BLaER1 (cell line): ENCODE measurements around the gene CLDN9.

Experiments
- H3K27ac ChIP-seq: shearing (Covaris generic); formaldehyde crosslinking; 2 replicates; pipeline ENCODE4 v1.8.1; 2022
- H3K27me3 ChIP-seq: shearing (Covaris generic); formaldehyde crosslinking; 2 replicates; pipeline ENCODE4 v1.8.1; 2022
- H3K36me3 ChIP-seq: shearing (Covaris generic); formaldehyde crosslinking; 2 replicates; pipeline ENCODE4 v1.8.1; 2022
- H3K4me1 ChIP-seq: shearing (Covaris generic); formaldehyde crosslinking; 2 replicates; pipeline ENCODE4 v1.8.1; 2022
- H3K4me2 ChIP-seq: shearing (Covaris generic); formaldehyde crosslinking; 2 replicates; pipeline ENCODE4 v1.8.1; 2022
- H3K4me3 ChIP-seq: shearing (Covaris generic); formaldehyde crosslinking; 2 replicates; pipeline ENCODE4 v1.8.1; 2022
- H3K9ac ChIP-seq: shearing (Covaris generic); formaldehyde crosslinking; 2 replicates; pipeline ENCODE4 v1.8.1; 2022
- H3K9me3 ChIP-seq: shearing (Covaris generic); formaldehyde crosslinking; 2 replicates; pipeline ENCODE4 v1.8.1; 2022
- H4K20me1 ChIP-seq: shearing (Covaris generic); formaldehyde crosslinking; 2 replicates; pipeline ENCODE4 v1.8.1; 2022
- Cebpa-rat ChIP-seq: shearing (Covaris generic); IDR thresholded peaks from 2 replicates; pipeline ENCODE4 v1.8.1; 2022

Gene CLDN9

DNA sequence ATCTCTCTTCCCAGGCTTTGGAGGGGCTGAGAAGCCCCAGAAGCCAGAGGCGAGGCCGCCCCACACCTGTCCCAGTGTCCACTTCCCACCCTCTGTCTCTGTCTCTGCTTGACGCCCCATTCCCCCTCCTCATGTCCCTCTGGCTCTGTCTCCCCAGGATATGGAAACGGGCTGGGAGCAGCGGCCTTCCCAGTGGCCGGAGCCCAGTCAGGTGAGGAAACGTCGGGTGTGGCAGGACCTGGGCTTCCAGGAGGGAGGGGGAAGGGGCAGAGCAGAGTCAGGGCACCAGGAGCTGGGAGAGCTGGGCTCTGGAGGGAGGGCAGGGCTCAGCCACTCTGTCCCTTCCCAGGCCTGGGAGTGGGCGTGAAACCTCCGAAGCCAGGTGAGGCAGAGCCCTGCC, 21.8 kb upstream of the CLDN9 start:
- TF ChIP-seq Cebpa-rat, result no peak
- H3K4me2 ChIP-seq, result no peak overlapping the region
- no peak overlapping the region for H3K27ac ChIP-seq

DNA sequence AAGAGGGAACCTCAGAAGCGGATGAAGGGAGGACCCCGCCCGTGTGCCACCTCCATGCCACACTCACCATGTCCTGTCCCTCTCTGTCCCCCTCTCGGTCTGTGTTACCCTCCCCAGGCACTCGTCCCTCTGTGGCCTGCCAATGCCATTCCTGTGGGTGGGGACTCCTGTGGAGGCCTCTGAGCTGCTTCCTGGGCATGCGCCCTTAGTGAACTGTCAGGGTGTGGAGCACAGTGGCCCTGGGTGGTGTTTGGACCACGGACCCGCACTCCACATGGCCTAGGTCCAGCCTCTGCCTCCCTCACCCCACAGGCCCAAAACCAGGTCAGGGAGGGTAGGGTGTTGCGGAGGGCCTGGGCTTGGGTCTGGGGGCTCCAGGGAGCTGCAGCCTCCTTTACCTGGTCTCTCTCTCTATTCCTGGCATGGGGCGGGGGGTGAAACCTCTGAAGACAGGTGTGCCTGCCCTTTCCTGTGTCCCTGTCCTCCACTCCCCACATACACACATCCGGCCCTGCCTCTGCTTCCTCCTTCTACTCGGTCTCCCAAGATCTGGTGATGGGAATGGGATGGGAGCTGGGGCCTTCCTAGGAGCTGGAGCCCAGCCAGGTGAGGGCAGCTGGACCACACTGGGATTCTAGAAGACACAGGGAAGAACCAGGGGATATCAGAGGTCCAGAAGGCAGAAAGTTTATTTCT, 21.0 kb upstream of the CLDN9 start:
- H3K36me3 ChIP-seq, result no peaks in the 10 kb centered on the region
- peaks cover 3% of the 10 kb centered on the region; the same call in 1 of the 2 replicates for H3K4me1 ChIP-seq
- H3K27ac ChIP-seq, result no peak overlapping the region
- no peaks in the 10 kb centered on the region for H4K20me1 ChIP-seq
- TF ChIP-seq Cebpa-rat, result no peak
- H3K4me2 ChIP-seq, result no peak overlapping the region
- no peak overlapping the region for H3K9ac ChIP-seq
- no peaks in the 10 kb centered on the region for H3K9me3 ChIP-seq
- peaks cover 30% of the 10 kb centered on the region for H3K27me3 ChIP-seq
- H3K4me3 ChIP-seq, result no peak overlapping the region

More for the DNA sequence above, 21.8 kb upstream of the CLDN9 start:
- H3K36me3 ChIP-seq, result no peaks in the 10 kb centered on the region
- H3K9ac ChIP-seq, result no peak overlapping the region
- peaks cover 9% of the 10 kb centered on the region; the same call in 1 of the 2 replicates for H3K4me1 ChIP-seq
- H3K4me3 ChIP-seq, result no peak overlapping the region
- peaks cover 21% of the 10 kb centered on the region for H3K27me3 ChIP-seq
- H4K20me1 ChIP-seq, result no peaks in the 10 kb centered on the region
- no peaks in the 10 kb centered on the region for H3K9me3 ChIP-seq

DNA sequence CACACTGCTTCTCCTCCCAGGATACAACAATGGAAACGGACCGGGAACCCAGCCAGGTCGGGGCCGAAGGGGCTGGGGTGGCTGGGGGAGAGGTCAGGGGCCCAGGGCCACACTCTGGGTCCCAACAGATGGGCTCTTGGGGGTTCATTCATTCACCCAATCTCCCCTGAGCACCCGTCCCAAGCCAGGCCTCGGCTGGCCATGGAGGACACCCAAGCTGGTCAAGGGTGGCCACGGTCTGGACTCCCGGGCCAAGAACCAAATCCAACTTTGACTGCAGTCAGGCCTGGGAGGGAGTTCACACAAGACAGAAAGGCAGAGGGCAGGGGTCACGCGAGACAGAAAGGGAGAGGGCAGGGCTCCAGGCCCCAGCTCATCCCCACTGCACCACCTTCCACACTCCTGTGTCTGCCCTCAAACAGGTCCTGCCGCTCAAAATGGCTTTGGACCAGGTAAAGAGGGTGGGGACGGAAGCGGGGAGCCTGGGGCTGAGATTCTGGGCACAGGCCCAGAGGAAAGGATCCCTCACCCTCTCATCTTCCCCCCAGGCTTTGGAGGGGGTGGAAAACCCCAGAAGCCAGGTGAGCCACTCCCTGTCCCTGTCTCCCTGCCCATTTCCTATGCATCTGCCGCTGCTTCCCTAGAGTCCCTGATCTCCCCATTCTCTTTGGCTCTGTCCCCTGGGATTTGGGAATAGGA, 20.2 kb upstream of the CLDN9 start:
- H3K27ac ChIP-seq, result no peak overlapping the region
- no peaks in the 10 kb centered on the region for H4K20me1 ChIP-seq
- no peaks in the 10 kb centered on the region for H3K36me3 ChIP-seq
- H3K4me3 ChIP-seq, result no peak overlapping the region
- peaks cover 38% of the 10 kb centered on the region for H3K27me3 ChIP-seq
- no peak overlapping the region for H3K4me2 ChIP-seq
- H3K4me1 ChIP-seq, result no peaks in the 10 kb centered on the region
- H3K9me3 ChIP-seq, result no peaks in the 10 kb centered on the region
- TF ChIP-seq Cebpa-rat, result no peak
- no peak overlapping the region for H3K9ac ChIP-seq

DNA sequence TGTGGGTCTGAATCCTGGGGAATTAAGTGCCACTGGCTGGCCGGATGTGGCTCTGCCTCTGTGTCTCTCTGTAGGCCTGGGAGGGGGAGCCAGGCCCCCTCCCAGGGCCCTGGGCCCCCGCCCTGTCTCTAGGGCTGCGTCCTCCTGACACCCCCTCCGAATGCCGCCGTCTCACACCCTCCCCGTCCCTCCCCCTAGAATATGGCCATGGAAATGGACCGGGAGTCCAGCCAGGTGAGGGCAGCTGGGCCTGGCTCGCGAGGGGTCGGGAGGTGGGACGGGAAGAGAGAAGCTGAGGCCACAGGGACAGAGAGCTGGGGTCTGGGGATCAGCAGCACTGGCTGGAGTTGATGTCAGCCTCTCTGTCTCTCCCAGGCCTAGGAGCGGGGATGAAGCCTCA, 16.4 kb upstream of the CLDN9 start:
- Histone ChIP-seq H3K9ac (no peak overlapping the region), H3K4me1 (no peaks in the 10 kb centered on the region), H3K27ac (no peak overlapping the region), H3K27me3 (peaks cover 58% of the 10 kb centered on the region), H3K4me2 (no peak overlapping the region), H3K9me3 (no peaks in the 10 kb centered on the region), H3K36me3 (no peaks in the 10 kb centered on the region), H4K20me1 (0 out of 2 replicates have a peak, but pooled peaks cover 6% of the 10 kb centered on the region), H3K4me3 (no peak overlapping the region)
- TF ChIP-seq Cebpa-rat, result no peak

DNA sequence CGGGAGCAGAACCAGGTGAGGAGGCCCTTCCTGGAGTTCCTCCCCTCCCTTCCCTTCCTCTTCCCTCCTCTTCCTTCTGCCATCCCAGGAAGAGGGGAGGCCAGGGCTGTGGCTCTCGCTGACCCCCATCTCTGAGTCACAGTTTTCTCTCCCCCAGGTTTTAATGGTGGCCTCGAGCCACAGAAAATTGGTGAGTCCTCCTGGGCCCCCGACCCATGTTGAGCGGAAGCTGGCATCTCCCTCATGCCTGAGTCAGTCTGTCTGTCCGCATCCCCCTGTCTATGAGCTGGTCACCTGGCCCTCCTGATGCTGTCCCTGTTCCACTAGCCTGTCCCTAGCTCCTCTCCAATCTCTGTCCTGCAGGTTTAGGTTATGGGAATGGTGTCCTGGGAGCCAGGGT, 12.8 kb upstream of the CLDN9 start:
- H3K4me3 ChIP-seq, result no peak overlapping the region
- no peaks in the 10 kb centered on the region; the same call in 1 of the 2 replicates for H3K4me1 ChIP-seq
- no peak overlapping the region for H3K27ac ChIP-seq
- TF ChIP-seq Cebpa-rat, result no peak
- no peak overlapping the region for H3K4me2 ChIP-seq
- H3K9me3 ChIP-seq, result no peaks in the 10 kb centered on the region
- 0 out of 2 replicates have a peak, but pooled peaks cover 6% of the 10 kb centered on the region for H4K20me1 ChIP-seq
- peaks cover 87% of the 10 kb centered on the region for H3K27me3 ChIP-seq
- H3K36me3 ChIP-seq, result no peaks in the 10 kb centered on the region
- H3K9ac ChIP-seq, result no peak overlapping the region

DNA sequence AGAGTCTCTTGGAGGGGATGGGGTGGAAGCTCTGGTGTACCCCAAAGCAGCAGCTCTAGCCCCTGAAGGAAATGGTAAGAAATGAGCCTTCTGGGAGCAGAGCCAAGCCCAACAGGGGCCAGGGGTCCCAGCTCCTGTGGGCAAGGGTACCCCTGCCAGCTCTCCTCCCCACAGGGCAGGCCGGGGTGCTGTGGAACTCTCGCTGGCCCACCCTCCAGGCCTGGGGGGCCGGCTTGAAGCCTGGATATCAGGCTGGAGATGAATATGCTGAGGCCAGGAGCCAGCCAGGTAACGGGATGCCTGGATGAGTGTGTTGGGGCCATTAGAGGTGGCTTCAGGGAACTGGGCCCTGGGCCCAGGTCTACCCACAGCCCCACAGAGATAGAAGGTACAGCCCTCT, 12.2 kb upstream of the CLDN9 start:
- no peak overlapping the region for H3K9ac ChIP-seq
- H3K4me1 ChIP-seq, result no peaks in the 10 kb centered on the region; the same call in 1 of the 2 replicates
- no peak overlapping the region for H3K27ac ChIP-seq
- TF ChIP-seq Cebpa-rat, result no peak
- H3K4me2 ChIP-seq, result no peak overlapping the region
- no peaks in the 10 kb centered on the region for H3K36me3 ChIP-seq
- no peaks in the 10 kb centered on the region for H3K9me3 ChIP-seq
- 0 out of 2 replicates have a peak, but pooled peaks cover 6% of the 10 kb centered on the region for H4K20me1 ChIP-seq
- H3K4me3 ChIP-seq, result no peak overlapping the region
- peaks cover 93% of the 10 kb centered on the region for H3K27me3 ChIP-seq

DNA sequence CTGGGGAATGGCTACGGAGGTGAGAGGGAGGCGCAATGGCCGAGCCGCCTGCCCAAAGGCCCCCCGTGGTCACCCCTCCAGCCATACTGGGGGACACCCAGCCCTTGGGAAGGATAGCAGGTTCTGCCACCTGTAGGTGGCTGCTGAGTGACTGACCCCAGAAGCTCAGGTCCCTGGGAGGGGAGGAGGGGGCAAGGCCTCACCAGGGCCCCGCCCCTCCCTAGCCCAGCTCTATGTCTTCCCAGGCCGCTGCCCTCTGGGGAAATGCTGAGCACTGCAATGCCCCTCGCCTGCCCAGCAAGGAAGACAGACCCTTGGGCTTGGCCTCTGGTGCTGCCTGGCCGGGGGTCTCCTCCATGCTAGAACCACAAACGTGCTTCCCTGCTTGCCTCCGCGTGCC, 11.4 kb upstream of the CLDN9 start:
- Histone ChIP-seq H3K4me2 (no peak overlapping the region), H3K27me3 (peaks cover 93% of the 10 kb centered on the region), H3K4me1 (peaks cover under 1% of the 10 kb centered on the region)

DNA sequence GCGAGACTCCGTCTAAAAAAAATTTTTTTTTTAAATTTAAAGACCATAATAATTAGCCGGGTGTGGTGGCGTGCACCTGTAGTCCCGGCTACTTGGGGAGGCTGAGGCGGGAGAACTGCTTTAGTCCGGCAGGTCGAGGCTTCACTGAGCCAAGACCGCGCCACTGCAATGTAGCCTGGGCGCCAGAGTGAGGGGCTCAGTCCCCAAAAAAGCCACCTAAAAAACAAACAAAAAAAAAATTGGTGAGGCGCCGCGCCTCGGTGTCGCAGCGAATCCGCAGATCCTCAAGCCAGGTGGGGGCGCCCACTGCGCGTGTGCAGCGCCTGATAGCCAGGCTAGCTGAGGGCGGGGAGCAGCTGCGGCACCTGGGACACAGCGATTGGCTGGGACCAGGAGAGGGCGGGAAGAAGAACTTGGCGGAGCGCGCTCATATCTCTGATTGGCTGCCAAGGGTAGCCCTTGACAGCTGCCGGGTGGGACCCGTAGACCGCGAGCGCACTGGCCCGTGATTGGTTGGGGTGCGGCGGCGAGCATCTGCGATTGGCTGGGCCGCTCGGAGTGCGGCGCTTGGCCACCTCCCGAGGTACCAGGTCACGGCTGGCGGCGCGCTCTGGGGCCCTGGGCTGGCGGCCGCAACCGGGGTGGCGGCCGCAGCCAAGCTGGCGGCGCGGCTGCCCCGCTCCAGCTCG, 9.0 kb upstream of the CLDN9 start:
- TF ChIP-seq Cebpa-rat, result no peak
- 0 out of 2 replicates have a peak, but pooled peaks cover 3% of the 10 kb centered on the region for H4K20me1 ChIP-seq
- H3K27ac ChIP-seq, result no peak overlapping the region
- H3K4me1 ChIP-seq, result peaks cover 25% of the 10 kb centered on the region
- peaks cover 93% of the 10 kb centered on the region for H3K27me3 ChIP-seq
- peak overlapping the region; percentile 65 for H3K4me3 ChIP-seq
- no peaks in the 10 kb centered on the region for H3K36me3 ChIP-seq
- no peaks in the 10 kb centered on the region for H3K9me3 ChIP-seq
- H3K4me2 ChIP-seq, result peak overlapping the region; percentile 88
- no peak overlapping the region for H3K9ac ChIP-seq

More for the DNA sequence above, 11.4 kb upstream of the CLDN9 start:
- no peak overlapping the region for H3K9ac ChIP-seq
- H3K27ac ChIP-seq, result no peak overlapping the region
- no peak overlapping the region for H3K4me3 ChIP-seq
- no peak for TF ChIP-seq Cebpa-rat
- no peaks in the 10 kb centered on the region for H3K36me3 ChIP-seq
- no peaks in the 10 kb centered on the region for H3K9me3 ChIP-seq
- 0 out of 2 replicates have a peak, but pooled peaks cover 6% of the 10 kb centered on the region for H4K20me1 ChIP-seq

DNA sequence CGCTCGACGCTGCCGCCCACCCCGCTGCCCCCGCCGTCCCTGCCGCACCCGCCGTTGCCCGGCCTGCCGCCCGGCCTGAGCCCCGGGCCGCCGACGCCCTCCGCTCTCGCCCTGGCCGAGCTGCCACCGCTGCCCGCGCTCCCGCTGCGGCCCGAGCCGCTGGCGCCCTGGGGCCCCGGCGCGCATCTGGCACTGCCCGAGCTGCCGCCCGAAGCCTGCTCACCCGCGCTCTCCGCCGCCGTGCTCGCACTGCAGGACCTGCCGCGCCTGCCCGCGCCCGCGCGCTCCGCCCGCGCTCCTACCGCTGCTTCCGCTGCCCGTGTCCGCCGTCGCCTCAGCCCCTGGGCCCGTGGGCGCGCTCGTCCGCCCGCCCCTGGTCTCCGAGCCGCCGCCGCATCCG, 8.4 kb upstream of the CLDN9 start:
- peak overlapping the region; percentile 65 for H3K4me3 ChIP-seq

DNA sequence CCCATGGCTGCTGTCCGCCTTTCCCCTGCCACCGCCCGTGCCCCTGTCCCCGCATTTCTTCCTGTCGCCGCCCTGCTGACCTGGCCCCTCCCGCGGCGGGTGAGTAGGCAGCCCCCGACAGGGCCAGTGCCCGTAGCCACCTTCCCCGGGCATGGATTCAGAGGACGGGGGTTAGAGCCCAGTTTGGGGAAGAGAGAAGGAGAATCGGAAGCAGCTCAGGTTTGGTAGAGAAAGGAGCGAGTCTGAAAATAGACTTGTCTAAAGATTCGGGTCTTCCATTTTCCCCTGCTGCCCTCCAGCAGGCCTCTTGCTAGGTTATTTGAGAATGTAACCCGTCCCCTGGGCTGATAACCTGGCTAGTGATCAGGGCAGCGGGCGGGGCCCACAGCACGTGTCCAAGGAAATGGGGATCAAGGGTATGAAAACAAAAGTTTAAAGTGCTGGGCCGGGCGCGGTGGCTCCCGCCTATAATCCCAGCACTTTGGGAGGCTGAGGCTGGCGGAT, 7.9 kb upstream of the CLDN9 start:
- Histone ChIP-seq H3K4me1 (peaks cover 30% of the 10 kb centered on the region), H3K9me3 (no peaks in the 10 kb centered on the region), H3K9ac (no peak overlapping the region), H3K36me3 (no peaks in the 10 kb centered on the region), H3K4me2 (peak overlapping the region; percentile 42), H3K27ac (no peak overlapping the region), H3K27me3 (peaks cover 88% of the 10 kb centered on the region), H3K4me3 (no peak overlapping the region; the same call in 1 of the 2 replicates), H4K20me1 (no peaks in the 10 kb centered on the region)
- TF ChIP-seq Cebpa-rat, result no peak

More for the DNA sequence above, 8.4 kb upstream of the CLDN9 start:
- Histone ChIP-seq H4K20me1 (no peaks in the 10 kb centered on the region), H3K4me2 (peak overlapping the region; percentile 88), H3K27me3 (peaks cover 89% of the 10 kb centered on the region), H3K27ac (no peak overlapping the region), H3K9me3 (no peaks in the 10 kb centered on the region), H3K9ac (no peak overlapping the region), H3K4me1 (peaks cover 30% of the 10 kb centered on the region), H3K36me3 (no peaks in the 10 kb centered on the region)
- no peak for TF ChIP-seq Cebpa-rat
